NCI-H748 (cell line): ENCODE measurements around the gene LTBP4.
A peak's percentile ranks its signal among the peaks of the same experiment; 100 is the strongest.
"Not testable (repeated sequence)": the region's sequence is repeated elsewhere in the genome, so short reads cannot be mapped to it uniquely, and the experiment has no call there.

ENCODE experiments used
- DNase-seq: peaks from one replicate; lab custom pipeline; 2025; ENCODE audit not compliant: unreplicated experiment; lab: John Stamatoyannopoulos, UW

LTBP4 gene

GRCh38 chr19:40624369-40625153, 23.4 kb downstream of the LTBP4 start:
- DNase-seq, result not testable (repeated sequence)

GRCh38 chr19:40625406-40626120, 24.4 kb downstream of the LTBP4 start:
- no peak for DNase-seq

DNA sequence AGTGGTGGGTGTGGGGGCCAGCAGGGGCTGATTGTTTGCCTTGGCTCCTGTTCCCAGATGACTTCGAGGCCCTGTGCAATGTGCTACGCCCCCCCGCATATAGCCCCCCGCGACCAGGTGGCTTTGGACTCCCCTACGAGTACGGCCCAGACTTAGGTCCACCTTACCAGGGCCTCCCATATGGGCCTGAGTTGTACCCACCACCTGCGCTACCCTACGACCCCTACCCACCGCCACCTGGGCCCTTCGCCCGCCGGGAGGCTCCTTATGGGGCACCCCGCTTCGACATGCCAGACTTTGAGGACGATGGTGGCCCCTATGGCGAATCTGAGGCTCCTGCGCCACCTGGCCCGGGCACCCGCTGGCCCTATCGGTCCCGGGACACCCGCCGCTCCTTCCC, 25.7 kb downstream of the LTBP4 start:
- DNase-seq, result no peak

DNA sequence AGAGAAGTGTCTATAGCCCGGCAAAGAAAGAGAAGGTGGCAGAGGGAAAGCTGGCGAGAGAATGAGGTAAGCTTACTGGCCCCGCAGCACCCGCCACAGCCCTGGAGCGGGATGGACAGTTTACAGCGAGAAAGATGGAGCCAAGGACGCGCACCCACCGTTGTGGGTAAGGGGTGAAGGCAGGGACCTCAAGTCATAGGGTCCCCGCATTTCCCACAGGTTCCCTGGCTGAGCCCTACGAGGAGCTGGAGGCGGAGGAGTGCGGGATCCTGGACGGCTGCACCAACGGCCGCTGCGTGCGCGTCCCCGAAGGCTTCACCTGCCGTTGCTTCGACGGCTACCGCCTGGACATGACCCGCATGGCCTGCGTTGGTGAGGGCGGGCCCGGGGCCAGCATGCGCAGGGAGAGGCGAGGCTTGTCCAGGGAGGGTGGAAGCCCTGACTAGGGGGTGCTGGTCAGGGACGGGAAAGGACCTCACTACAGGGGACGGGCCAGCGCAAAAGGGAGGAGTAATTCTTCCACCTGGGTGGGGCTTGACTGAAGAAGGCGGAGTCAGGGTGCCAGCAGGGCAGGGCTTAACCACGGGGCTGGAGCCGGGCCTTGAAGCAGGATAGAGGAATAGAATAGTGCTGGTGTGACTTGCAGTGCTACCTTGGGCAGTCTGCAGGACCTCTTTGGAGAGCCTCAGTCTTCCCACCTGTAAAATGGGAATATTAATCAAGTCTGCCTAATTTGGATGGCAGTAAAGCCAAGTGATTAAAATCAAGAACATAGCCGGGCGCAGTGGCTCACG, 26.5 kb downstream of the LTBP4 start:
- DNase-seq, result no peak

- DNase-seq, result no peak
These were observed 28.2 kb downstream of the LTBP4 start for GRCh38 chr19:40629346-40629745.

DNA sequence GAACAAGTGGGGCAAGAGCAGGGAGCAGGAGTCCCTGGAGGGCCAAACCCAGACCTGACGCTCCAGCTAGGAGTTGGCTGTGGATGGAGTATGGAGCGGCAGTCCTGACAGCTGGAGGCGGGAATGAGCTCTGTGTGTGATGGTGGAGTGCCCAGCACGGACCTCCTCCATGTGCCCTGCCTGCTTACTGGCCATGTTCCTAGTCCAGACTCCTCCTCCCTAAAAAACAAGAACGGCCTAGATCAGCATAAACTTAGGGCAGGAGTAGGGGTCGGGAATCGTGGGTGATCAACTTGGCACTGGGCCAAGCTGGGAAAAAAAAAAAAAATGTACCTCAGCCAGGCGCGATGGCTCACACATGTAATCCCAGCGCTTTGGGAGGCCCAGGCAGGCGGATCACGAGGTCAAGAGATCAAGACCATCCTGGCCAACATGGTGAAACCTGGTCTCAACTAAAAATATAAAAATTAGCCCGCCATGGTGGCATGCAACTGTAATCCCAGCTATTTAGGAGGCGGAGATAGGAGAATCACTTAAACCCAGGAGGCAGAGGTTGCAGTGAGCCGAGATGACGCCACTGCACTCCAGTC, 29.5 kb downstream of the LTBP4 start:
- no peak for DNase-seq

- DNase-seq, result no peak
These were observed 31.3 kb downstream of the LTBP4 start for GRCh38 chr19:40632311-40633036.

GRCh38 chr19:40633207-40633606, 32.0 kb downstream of the LTBP4 start:
- no peak for DNase-seq

DNA sequence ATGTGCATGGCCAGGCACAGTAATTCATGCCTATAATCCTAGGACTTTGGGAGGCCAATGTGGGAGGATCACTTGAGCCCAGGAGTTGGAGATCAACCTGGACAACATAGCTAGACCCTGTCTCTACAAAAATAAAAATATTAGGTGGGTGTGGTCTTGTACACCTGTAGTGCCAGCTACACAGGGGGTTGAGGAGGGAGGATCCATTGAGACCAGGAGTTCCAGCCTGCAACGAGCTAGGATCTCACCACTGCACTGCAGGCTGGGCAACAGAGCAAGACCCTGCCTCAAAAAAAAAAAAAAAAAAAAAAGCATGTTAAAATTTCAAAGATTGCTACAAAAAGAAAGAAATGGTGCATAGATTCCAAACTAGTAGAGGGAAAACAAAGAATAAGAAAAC, 37.2 kb downstream of the LTBP4 start:
- no peak for DNase-seq

DNA sequence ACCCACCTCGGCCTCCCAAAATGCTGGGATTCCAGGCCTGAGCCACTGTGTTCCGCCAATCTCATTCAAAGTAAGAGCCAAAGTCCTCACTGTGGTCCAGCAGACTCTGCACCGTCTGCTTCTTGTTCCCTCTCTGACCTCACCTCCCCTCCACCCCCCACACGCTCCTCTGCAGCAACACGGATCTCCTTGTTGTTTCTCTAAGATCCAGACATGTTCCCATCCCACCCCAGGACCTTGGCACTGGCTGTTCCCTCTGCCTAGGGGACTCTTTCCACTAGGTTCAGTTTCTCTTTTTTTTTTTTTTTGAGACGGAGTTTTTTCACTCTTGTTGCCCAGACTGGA, 38.4 kb downstream of the LTBP4 start:
- no peak for DNase-seq

- DNase-seq, result no peak
These were observed 39.6 kb downstream of the LTBP4 start for GRCh38 chr19:40640744-40641143.

- DNase-seq, result no peak
These were observed 40.1 kb downstream of the LTBP4 start for GRCh38 chr19:40641281-40641680.

DNA sequence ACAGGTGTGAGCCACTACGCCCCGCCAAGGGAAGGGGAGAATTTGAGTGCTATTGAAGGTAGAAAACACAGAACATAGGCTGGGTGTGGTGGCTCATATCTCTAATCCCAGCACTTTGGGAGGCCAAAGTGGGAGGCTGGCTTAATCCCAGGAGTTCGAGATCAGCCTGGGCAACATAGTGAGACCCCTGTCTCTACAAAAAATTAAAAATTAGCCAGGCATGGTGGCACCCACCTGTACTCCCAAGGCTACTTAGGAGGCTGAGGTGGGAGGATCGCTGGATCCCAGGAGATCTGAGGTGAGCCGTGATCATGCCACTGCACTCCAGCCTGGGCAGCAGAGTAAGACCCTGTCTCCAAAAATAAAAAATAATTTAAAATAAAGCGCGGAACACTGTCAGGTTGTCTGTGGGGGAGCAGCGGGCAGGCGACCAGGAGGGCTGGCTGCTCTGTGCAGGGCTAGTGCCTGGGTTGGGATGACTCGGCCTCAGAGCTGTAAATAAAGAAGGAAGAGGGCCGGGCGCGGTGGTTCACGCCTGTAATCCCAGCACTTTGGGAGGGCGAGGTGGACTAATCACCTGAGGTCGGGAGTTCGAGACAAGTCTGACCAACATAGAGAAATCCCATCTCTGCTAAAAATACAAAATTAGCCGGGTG, 41.0 kb downstream of the LTBP4 start:
- no peak for DNase-seq

- no peak for DNase-seq
These were observed 41.7 kb downstream of the LTBP4 start for GRCh38 chr19:40642757-40643305.

DNA sequence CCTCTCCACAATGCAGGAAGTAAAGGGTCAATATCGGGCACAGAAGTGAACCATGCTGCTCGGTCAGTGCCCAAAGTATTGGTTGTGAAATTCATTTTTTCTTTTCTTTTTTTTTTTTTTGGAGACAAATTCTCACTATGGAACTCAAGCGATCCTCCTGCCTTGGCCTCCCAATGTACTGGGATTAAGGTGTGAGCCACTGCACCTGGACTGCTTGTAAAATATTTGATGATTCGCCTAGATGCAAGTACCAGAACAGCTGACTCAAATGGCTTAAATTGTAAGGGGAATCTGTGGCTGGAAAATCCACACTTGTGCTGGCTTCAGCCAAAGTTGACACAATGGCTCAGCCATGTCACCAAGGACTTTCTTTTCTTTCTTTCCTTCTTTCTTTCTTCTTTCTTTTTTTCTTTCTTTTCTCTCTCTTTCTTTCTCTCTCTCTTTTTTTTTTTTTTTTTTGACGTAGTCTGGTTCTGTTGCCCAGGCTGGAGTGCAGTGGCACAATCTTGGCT, 45.6 kb downstream of the LTBP4 start:
- DNase-seq, result no peak

GRCh38 chr19:40649903-40650675, 48.9 kb downstream of the LTBP4 start:
- peak; percentile 52 for DNase-seq

DNA sequence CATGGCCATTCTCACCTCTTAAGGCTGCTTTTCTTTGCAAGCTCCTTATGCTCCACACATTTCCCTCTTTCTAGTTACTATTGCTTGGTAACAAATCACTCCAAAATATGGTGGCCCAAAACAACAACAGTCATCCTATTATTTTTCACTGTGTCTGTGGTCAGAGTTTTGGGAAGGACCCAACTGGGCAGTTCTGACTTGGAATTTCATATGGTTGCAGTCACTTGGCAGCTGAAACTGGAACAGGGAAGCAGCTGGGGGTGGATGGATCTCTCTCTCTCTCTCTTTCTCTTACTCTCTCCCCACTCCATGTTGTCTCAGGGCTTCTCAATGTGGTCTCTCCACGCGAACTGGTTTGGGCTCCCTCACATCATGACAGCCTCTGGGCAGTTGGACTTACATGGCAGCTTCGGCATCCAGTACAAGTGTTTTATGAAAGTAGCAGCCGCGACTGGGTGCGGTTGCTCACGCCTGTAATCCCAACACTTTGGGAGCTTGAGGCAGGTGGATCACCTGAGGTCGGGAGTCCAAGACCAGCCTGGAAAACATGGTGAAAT, 49.7 kb downstream of the LTBP4 start:
- DNase-seq, result no peak

DNA sequence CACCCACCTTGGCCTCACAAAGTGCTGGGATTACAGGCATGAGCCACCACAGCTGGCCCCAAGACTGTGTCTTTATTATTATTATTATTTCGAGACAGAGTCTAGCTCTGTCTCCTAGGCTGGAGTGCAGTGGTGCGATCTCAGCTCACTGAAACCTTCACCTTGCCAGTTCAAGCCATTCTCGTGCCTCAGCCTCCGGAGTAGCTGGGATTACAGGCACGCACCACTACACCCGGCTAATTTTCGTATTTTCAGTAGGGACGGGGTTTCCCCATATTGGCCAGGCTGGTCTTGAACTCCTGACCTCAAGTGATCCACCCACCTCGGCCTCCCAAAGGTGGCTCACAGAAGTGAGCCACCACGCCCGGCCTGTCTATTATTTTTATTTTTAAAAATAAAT, 51.1 kb downstream of the LTBP4 start:
- DNase-seq, result not testable (repeated sequence)

- DNase-seq, result not testable (repeated sequence)
These were observed 54.5 kb downstream of the LTBP4 start for GRCh38 chr19:40655684-40656083.
